ENCODE results near the gene CAT. TPM values are rescaled to one million over a fixed set of nuclear protein-coding genes. Genes with fewer than 3 reads are reported as not detected.

CAT gene
- total and polyA plus RNA-seq, 9 donors: 45.6 to 74.4 (median 61.8) TPM

DNA sequence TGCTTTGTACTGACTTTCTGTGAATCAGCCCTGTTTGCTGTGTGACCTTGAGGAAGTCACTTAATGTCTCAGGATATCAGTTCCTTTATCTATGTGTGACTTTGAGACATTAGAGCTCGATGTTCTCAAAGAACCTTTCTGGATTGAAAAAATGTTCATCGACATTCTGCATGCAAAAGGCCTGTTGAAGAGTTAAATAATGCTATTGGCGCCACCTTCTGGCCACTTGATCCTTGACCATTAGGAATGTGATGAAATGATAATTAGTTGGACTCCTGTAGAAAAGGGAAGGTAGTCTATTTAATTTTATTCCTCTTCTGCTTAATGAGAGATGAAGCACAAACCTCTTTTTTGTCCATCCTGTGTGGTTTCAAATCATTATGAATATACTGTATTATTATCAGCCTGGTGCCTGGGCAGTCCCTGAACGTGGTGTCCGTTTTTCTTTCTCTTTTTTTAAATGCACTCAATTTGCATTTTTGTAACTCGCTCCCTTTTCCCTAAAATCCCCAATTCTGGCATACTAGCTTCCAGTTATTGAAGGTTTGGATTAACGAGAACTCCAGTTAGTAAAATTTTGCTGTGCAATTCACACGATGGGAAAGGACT, 54.2 kb downstream of the CAT start:
- H3K4me1 ChIP-seq (ENCODE audit: control insufficient read depth, insufficient read depth, low read length): no peaks in the 10 kb centered on the region
- H3K4me3 ChIP-seq (ENCODE audit: low read length): no peak overlapping the region
- no peaks in the 10 kb centered on the region for H3K27me3 ChIP-seq (ENCODE audit: control insufficient read depth, insufficient read depth, low read length)
- no peaks in the 10 kb centered on the region for H3K9me3 ChIP-seq (replicated peaks; ENCODE audit: control insufficient read depth, low read depth, low read length)
- H3K36me3 ChIP-seq (ENCODE audit: control insufficient read depth, insufficient read depth, low read length): no peaks in the 10 kb centered on the region
- 60% methylated on average over 1 of the region's 8 CpGs for whole genome bisulfite sequencing (ENCODE audit: insufficient coverage)
- no peak overlapping the region for H3K27ac ChIP-seq (ENCODE audit: low read length)
- peak; percentile 68 for DNase-seq

DNA sequence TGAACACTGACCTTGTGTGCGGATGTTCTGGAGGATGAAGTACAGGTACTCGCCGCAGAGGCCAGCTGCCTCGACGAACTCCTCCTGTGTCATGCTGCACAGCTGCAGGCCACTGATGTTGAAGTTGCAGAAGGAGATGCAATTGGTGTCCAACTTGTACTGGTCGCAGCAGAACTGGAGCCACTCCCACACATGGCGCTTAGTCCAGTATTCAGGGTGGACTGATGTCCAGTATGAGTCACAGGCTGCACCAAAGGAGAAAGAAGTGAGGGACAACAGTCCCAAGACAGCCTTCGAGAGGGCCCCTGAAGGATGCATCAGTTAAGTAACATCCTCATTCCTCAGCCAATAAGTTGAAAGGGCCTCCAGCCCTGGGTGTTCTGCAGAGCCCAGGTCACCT, 54.7 kb downstream of the CAT start:
- Histone ChIP-seq H3K4me3 (ENCODE audit: low read length) (no peak overlapping the region), H3K9me3 (replicated peaks; ENCODE audit: control insufficient read depth, low read depth, low read length) (no peaks in the 10 kb centered on the region), H3K4me1 (ENCODE audit: control insufficient read depth, insufficient read depth, low read length) (no peaks in the 10 kb centered on the region), H3K27me3 (ENCODE audit: control insufficient read depth, insufficient read depth, low read length) (no peaks in the 10 kb centered on the region), H3K36me3 (ENCODE audit: control insufficient read depth, insufficient read depth, low read length) (no peaks in the 10 kb centered on the region), H3K27ac (ENCODE audit: low read length) (no peak overlapping the region)
- 89% methylated on average over 6 of the region's 8 CpGs for WGBS (ENCODE audit: insufficient coverage)
- no peak for DNase-seq

DNA sequence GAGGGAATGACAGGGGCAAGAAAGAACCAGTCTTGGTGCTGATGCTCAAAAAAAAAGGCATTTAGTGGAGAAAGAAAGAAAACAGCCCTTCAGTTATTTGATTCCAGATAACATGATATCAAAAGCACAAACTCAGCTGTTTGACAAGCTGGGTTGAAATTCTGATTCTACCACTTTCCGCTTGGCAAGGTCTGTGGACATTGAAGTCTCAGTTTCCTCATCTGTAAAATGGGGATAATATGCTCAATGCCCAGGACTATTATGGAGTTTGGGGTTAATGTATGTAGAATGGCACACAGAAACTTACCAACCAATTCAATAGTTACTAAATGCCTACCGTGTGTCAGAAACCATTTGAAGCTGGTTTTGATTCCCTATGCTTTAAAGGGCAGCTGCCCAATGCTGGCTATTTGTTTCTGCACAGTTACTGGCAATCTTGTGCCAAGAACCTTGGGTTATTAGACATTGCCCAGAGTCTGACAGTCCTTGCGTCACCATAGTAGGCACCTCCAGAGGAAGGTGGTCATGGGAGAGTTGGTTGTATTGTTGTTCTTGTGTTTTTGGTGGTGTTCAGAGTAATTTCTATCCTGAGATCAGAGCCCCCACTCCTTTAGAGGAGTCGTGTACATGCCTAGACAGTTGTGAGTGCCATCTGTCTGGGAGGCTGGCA, 55.3 kb downstream of the CAT start:
- WGBS (ENCODE audit: insufficient coverage): 93% methylated on average over 2 of the region's 4 CpGs
- H3K36me3 ChIP-seq (ENCODE audit: control insufficient read depth, insufficient read depth, low read length): no peaks in the 10 kb centered on the region
- no peaks in the 10 kb centered on the region for H3K9me3 ChIP-seq (replicated peaks; ENCODE audit: control insufficient read depth, low read depth, low read length)
- H3K27me3 ChIP-seq (ENCODE audit: control insufficient read depth, insufficient read depth, low read length): no peaks in the 10 kb centered on the region
- no peak for DNase-seq
- no peaks in the 10 kb centered on the region for H3K4me1 ChIP-seq (ENCODE audit: control insufficient read depth, insufficient read depth, low read length)
- no peak overlapping the region for H3K4me3 ChIP-seq (ENCODE audit: low read length)
- H3K27ac ChIP-seq (ENCODE audit: low read length): no peak overlapping the region

DNA sequence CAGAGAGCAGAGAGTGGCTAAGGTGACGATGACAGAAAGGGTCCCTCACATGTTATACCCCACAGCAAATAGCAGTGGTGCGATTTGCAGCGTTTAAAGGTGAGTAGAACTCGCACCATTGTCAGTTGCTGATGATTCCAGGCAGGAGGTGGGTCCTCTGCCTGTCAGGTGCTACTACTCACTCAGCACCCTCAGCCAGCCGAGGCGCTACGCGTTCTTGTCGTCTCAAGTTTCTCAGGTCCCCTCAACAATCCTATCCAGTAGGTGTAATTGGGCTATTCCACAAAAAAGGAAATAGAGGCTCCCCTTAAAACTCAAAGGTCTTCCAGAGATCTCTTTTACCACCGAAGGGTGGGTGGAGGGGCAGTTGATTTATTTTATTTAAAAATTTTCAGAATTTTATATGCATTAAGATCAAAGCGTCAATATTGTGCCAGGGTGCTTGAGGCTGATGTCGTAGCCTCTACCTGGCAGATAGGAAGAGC, 56.5 kb downstream of the CAT start:
- 87% methylated on average over 4 of the region's 12 CpGs for WGBS (ENCODE audit: insufficient coverage)
- Histone ChIP-seq H3K36me3 (ENCODE audit: control insufficient read depth, insufficient read depth, low read length) (no peaks in the 10 kb centered on the region), H3K27ac (ENCODE audit: low read length) (no peak overlapping the region), H3K4me3 (ENCODE audit: low read length) (no peak overlapping the region), H3K4me1 (ENCODE audit: control insufficient read depth, insufficient read depth, low read length) (no peaks in the 10 kb centered on the region), H3K9me3 (replicated peaks; ENCODE audit: control insufficient read depth, low read depth, low read length) (no peaks in the 10 kb centered on the region), H3K27me3 (ENCODE audit: control insufficient read depth, insufficient read depth, low read length) (no peaks in the 10 kb centered on the region)
- DNase-seq: no peak

DNA sequence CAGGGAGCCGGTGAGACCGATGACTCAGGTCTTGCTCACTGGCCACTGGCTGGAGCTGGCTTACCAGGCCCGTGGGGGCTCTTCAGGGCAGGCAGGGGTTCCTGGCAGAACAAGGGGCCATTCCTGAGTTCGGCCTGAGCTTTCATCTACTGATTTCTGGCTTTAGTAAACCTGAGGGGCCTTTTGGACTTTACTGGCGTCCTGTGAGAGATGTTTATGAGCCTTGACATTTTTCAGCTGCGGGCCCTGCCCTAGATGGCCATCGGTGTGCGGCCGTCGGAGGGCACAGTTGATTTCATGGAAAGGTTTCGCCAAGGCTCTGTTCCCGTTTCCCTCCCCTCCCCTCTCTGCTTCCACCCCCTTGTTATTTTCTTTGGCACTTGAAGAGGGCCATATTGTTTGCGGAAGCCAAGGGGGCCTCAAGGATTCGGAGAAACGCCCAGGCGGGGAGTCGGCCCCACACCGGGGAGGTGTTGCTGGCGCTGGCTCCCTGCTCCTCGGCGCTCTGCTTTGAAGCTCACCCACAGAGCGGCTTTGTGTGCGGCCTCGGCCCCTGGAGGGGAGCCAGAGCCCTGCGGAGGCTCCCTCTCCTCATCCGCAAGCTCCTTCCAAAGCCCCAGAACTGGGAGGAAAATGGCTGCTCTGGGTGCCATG, 57.1 kb downstream of the CAT start:
- WGBS (ENCODE audit: insufficient coverage): 72% methylated on average over 20 of the region's 26 CpGs
- no peaks in the 10 kb centered on the region for H3K27me3 ChIP-seq (ENCODE audit: control insufficient read depth, insufficient read depth, low read length)
- H3K4me1 ChIP-seq (ENCODE audit: control insufficient read depth, insufficient read depth, low read length): no peaks in the 10 kb centered on the region
- H3K27ac ChIP-seq (ENCODE audit: low read length): no peak overlapping the region
- H3K4me3 ChIP-seq (ENCODE audit: low read length): no peak overlapping the region
- DNase-seq: no peak
- H3K36me3 ChIP-seq (ENCODE audit: control insufficient read depth, insufficient read depth, low read length): no peaks in the 10 kb centered on the region
- H3K9me3 ChIP-seq (replicated peaks; ENCODE audit: control insufficient read depth, low read depth, low read length): no peaks in the 10 kb centered on the region

GRCh38 chr11:34499719-34500500, 61.2 kb downstream of the CAT start:
- Histone ChIP-seq H3K4me3 (ENCODE audit: low read length) (no peak overlapping the region), H3K27me3 (ENCODE audit: control insufficient read depth, insufficient read depth, low read length) (peaks cover 3% of the 10 kb centered on the region), H3K9me3 (replicated peaks; ENCODE audit: control insufficient read depth, low read depth, low read length) (no peaks in the 10 kb centered on the region), H3K36me3 (ENCODE audit: control insufficient read depth, insufficient read depth, low read length) (no peaks in the 10 kb centered on the region), H3K27ac (ENCODE audit: low read length) (no peak overlapping the region), H3K4me1 (ENCODE audit: control insufficient read depth, insufficient read depth, low read length) (peaks cover 4% of the 10 kb centered on the region)
- 55% methylated on average over 3 of the region's 3 CpGs for WGBS (ENCODE audit: insufficient coverage)
- no peak for DNase-seq

DNA sequence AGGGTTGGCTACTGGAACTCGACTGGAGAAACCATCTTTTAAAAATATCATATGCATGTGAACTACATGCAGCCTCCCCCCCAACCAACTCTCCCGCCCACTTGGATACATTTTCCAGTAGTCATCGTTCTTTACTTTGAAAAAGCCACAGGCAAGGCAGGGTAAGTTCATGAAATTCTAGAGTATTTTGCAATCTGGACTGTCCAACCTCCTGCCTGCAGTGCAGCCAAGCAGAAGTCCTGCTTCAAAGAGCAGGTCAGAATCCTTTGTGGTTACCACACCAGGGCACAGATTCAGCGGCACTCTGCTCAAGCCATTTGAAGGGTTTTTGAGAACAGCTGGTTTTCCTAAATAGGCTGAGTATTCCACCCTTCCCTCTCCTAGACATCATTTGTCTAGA, 62.8 kb downstream of the CAT start:
- Histone ChIP-seq H3K27me3 (ENCODE audit: control insufficient read depth, insufficient read depth, low read length) (peaks cover 3% of the 10 kb centered on the region), H3K27ac (ENCODE audit: low read length) (no peak overlapping the region), H3K4me3 (ENCODE audit: low read length) (no peak overlapping the region), H3K36me3 (ENCODE audit: control insufficient read depth, insufficient read depth, low read length) (no peaks in the 10 kb centered on the region), H3K9me3 (replicated peaks; ENCODE audit: control insufficient read depth, low read depth, low read length) (no peaks in the 10 kb centered on the region), H3K4me1 (ENCODE audit: control insufficient read depth, insufficient read depth, low read length) (peaks cover 4% of the 10 kb centered on the region)
- peak; percentile 74 for DNase-seq
- 39% methylated on average over 2 of the region's 4 CpGs for WGBS (ENCODE audit: insufficient coverage)

- Histone ChIP-seq H3K36me3 (ENCODE audit: control insufficient read depth, insufficient read depth, low read length) (no peaks in the 10 kb centered on the region), H3K27me3 (ENCODE audit: control insufficient read depth, insufficient read depth, low read length) (peaks cover 3% of the 10 kb centered on the region), H3K9me3 (replicated peaks; ENCODE audit: control insufficient read depth, low read depth, low read length) (no peaks in the 10 kb centered on the region), H3K27ac (ENCODE audit: low read length) (peak overlapping the region; percentile 6), H3K4me3 (ENCODE audit: low read length) (no peak overlapping the region), H3K4me1 (ENCODE audit: control insufficient read depth, insufficient read depth, low read length) (peaks cover 4% of the 10 kb centered on the region)
- DNase-seq: no peak
- WGBS (ENCODE audit: insufficient coverage): no CpG with 5 or more reads among the region's 2 CpGs
Observed at GRCh38 chr11:34501949-34502348, 63.2 kb downstream of the CAT start.

DNA sequence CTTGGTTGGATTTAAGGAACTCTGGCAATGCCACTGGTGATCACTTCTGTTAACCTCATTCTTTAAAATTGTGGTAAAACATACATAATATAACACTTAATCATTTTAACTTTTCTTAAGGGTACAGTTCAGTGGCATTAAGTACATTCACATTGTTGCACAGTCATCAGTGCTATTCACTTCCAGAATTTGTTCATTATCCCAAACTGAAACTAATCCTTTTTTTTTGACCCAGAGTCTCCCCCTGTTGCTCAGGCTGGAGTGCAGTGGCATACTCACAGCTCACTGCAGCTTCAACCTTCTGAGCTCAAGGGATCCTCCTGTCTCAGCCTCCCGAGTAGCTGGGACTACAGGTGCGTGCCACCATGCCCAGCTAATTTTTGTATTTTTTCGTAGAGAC, 64.2 kb downstream of the CAT start:
- peaks cover 3% of the 10 kb centered on the region for H3K27me3 ChIP-seq (ENCODE audit: control insufficient read depth, insufficient read depth, low read length)
- no peak overlapping the region for H3K4me3 ChIP-seq (ENCODE audit: low read length)
- peaks cover 4% of the 10 kb centered on the region for H3K4me1 ChIP-seq (ENCODE audit: control insufficient read depth, insufficient read depth, low read length)
- H3K27ac ChIP-seq (ENCODE audit: low read length): no peak overlapping the region
- WGBS (ENCODE audit: insufficient coverage): 92% methylated on average over 3 of the region's 3 CpGs
- no peaks in the 10 kb centered on the region for H3K36me3 ChIP-seq (ENCODE audit: control insufficient read depth, insufficient read depth, low read length)
- H3K9me3 ChIP-seq (replicated peaks; ENCODE audit: control insufficient read depth, low read depth, low read length): no peaks in the 10 kb centered on the region
- DNase-seq: no peak

- H3K4me3 ChIP-seq (ENCODE audit: low read length): no peak overlapping the region
- H3K27me3 ChIP-seq (ENCODE audit: control insufficient read depth, insufficient read depth, low read length): peaks cover 3% of the 10 kb centered on the region
- no CpG with 5 or more reads among the region's 5 CpGs for WGBS (ENCODE audit: insufficient coverage)
- DNase-seq: no peak
- no peak overlapping the region for H3K27ac ChIP-seq (ENCODE audit: low read length)
- H3K36me3 ChIP-seq (ENCODE audit: control insufficient read depth, insufficient read depth, low read length): no peaks in the 10 kb centered on the region
- H3K9me3 ChIP-seq (replicated peaks; ENCODE audit: control insufficient read depth, low read depth, low read length): no peaks in the 10 kb centered on the region
- peaks cover 4% of the 10 kb centered on the region for H3K4me1 ChIP-seq (ENCODE audit: control insufficient read depth, insufficient read depth, low read length)
Observed at GRCh38 chr11:34505874-34506273, 67.1 kb downstream of the CAT start.

Measured in muscle of leg (tissue), 11 donors.